Right lung (tissue), 5 donors: ENCODE data around the gene CDH1. TPM values are rescaled to one million over a fixed set of nuclear protein-coding genes. Genes with fewer than 3 reads are reported as not detected.

Source experiments
- DNase-seq, 2 donors: peaks; one replicate each; pipeline ENCODE4 v3.0.0-alpha.2; 2013
- polyA plus RNA-seq, 5 donors: library from polyadenylated mRNA; unstranded; fragments of 120-200 nt; gene quantifications; one replicate each; pipeline versions ENCODE4 v1.2.1 to v1.2.3, GENCODE V29; 2013; ENCODE audit warnings: inconsistent platforms in 1 of 5, low replicate concordance in 1 of 5; ENCODE audit not compliant: insufficient read length in 5 of 5, insufficient read depth in 1 of 5

Gene CDH1
- polyA plus RNA-seq, 5 donors, result 135 to 196 (median 147) TPM

DNA sequence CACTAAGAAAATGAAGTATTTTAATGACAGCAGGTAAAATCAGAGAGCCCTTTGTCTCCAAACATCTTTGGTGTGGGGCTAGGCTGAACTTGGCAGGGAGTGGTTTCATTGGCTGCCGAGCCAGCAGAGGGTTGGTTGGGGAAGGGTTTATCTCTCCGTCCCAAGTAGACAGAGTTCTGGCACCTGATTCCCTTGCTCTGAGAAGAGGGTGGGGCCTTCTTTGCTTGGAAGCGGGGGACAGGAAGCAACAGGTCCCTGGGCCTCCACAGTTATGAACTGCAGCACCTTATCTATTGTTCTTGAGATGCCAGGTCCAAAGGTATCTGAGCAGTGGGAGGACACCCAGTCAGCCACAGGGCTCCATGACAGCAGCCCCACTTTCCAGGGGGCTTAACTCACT, 12.3 kb upstream of the CDH1 start:
- DNase-seq, result no peak

DNA sequence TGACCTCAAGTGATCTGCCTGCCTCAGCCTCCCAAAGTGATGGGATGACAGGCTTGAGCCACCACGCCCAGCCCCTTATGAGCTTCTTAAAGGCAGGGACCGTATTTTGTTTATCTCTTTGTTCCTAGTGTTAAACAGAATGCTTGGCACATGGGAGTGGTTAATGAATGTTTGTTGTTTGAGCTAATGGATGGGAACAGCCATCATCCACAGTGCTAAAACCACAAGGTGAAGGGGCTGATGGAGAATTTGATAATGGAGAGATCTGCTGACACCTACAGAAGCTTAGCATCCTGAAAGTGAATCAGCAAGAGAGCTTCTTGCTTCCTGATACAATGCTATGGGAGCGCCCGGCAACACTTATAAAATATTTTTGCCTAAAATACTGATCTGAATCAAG, 8.6 kb upstream of the CDH1 start:
- no peak for DNase-seq

DNA sequence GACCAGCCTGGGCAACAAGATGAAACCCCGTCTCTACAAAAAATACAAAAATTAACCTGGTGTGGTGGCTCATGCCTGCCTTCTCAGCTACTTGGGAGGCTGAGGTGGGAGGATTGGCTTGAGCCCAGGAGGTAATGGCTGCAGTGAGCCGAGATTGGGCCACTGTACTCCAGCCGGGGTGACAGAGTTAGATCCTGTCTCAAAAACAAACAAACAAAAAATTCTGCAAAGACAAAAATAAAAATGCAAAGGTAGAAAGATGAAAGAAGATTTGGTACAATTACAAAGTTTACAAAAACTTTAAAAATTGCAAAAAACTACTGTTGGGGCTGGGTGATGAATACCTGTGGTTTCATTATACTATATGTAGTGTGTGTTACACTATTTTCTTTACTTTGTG, 5.5 kb upstream of the CDH1 start:
- no peak for DNase-seq

DNA sequence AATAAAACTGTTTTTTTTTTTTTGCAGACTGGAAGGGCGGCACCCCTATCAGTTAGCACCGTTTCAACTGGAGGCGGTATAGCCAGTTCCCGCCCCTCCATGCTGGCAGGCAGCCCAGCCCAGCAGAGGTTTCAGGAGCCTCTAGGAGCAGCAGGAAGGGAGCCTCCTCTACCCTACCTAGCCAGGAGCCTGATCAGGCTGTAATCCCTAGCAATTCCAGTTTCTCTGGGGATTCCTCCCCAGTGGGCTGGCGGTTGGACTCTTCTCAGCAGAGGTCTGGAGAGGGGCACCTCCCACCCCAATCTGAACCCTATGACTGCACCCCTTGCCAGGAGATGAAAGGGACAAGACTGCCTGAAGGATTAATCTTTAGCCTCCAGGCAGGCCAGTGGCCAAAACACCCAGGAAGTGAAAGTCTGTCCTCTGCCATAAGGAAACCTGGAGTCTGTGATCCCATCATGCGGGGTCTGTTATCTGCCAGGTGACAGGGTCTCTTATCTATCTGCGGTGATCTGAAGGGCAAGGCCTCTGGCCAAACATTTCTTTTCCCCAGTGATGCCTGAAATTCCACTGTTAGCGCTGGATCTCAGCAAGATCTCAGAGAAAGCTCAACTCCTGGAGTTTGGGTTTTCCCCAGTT, 4.9 kb upstream of the CDH1 start:
- DNase-seq, result peak; percentile 37 to 46

DNA sequence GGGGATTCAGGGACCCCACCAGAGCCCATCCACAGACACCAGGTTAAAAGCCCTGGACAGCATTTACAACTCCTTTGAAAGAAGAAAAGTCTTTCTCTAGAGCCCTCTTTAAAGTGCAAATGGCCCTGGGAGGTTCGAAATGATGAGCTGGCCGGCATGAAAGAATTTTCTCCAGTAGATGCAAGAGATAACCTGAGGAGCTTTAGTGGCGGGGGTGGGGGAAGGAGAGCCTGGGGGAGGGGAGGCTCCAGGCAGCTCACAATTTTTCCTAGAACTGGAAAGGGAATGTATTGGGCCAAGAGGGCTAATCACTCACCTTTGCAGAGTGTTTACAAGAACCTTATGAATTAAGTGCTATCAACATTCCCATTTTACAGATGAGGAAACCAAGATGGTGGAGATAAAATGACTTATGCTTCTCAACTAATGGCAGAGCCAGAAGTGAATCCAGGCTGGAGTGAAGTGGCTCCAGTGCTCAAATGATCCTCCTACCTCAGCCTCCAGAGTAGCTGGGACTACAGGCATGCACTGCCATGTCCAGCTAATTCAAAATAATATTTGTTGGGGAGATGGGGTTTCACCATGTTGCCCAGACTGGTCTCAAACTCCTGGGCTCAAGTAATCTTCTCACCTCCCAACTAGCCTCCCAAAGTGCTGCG, 4.2 kb upstream of the CDH1 start:
- DNase-seq, result no peak

DNA sequence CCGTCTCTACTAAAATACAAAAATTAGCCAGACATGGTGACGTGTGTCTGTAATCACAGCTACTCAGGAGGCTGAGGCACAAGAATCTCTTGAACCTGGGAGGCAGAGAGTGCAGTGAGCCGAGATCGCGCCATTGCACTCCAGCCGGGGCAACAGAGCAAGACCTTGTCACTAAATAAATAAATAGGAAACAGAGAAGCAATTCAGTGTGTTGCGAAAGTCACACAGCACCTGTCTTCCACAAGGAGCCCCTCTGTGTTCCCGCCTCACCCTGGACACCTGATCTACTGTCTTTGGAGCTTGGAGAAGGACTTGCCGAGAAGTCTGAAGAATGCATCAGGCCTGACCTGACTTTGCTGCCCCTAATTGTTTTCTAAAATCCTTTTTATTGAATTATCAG, 3.5 kb upstream of the CDH1 start:
- no peak for DNase-seq

DNA sequence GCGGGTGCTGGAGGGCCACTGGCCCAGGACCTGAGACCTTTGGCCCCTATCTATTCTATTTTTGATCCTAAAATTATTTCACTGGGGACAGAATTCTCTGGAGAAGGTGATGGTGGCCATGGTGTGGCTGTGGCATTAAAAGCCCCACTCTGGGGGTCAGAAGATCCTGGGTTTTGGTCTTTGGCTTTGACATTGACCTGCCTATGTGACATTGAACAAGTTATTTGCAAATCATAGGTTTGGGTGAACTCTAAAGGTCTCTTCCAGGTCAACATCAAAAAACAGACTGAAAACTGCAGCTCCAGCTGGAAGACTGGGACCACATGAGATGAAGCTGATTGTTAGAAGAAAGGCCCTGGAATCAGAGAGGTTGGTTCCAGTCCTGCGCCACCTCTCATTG, 2.3 kb upstream of the CDH1 start:
- no peak for DNase-seq

DNA sequence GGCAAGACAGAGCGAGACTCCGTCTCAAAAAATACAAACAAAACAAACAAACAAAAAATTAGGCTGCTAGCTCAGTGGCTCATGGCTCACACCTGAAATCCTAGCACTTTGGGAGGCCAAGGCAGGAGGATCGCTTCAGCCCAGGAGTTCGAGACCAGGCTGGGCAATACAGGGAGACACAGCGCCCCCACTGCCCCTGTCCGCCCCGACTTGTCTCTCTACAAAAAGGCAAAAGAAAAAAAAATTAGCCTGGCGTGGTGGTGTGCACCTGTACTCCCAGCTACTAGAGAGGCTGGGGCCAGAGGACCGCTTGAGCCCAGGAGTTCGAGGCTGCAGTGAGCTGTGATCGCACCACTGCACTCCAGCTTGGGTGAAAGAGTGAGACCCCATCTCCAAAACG, 531 bp upstream of the CDH1 start:
- no peak for DNase-seq

DNA sequence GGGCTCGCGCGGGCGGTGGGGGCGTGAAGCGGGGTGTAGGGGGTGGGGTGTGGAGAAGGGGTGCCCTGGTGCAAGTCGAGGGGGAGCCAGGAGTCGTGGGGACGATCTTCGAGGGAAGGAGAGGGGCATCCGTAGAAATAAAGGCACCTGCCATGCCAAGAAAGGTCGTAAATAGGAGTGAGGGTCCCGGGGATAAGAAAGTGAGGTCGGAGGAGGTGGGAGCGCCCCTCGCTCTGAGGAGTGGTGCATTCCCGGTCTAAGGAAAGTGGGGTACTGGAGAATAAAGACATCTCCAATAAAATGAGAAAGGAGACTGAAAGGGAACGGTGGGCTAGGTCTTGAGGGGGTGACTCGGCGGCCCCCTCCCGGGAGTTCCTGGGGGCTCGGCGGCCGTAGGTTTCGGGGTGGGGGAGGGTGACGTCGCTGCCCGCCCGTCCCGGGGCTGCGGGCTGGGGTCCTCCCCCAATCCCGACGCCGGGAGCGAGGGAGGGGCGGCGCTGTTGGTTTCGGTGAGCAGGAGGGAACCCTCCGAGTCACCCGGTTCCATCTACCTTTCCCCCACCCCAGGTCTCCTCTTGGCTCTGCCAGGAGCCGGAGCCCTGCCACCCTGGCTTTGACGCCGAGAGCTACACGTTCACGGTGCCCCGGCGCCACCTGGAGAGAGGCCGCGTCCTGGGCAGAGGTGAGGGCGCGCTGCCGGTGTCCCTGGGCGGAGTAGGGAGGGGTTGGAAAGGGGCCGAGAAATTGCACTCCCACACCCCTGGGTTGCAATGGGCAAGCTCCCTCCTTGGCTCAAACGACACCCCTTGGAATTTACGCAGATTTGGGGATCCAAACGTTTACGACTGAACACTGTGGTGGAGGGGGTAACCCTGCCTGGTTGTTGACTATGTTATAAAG, 888 bp downstream of the CDH1 start:
- DNase-seq, result peak; percentile 22 to 38

DNA sequence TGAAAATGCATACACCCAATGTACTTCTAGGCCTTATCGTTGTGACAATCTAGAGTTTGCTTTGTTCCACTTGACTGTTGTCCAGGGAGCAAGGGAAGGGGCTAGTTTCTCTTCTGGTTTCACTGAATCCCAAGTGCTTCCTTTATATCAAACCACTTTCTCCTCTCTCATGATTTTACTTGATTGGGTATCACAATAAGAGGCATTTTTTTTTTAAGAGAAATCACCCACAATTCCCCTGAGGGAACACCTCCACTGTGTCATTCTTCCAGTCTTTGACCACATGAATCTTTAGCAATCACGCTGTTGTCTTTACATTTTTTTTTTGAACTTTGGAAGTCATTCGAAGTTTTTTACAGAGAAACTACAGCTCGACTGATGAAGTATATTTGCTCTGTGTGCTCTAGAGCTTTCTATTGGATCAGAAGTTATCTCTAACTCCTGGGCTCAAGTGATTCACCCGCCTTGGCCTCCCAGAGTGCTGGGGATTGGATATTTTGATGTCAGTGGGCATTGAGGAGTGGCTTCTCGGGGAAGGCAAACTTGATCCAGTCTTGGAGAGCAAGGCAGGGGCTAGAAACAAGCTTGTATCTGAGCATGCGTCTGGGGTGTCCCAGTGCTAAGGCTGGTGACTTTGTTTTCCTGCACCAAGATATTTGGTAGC, 3.0 kb downstream of the CDH1 start:
- peak in 1 of 2 donors; percentile 20 for DNase-seq

DNA sequence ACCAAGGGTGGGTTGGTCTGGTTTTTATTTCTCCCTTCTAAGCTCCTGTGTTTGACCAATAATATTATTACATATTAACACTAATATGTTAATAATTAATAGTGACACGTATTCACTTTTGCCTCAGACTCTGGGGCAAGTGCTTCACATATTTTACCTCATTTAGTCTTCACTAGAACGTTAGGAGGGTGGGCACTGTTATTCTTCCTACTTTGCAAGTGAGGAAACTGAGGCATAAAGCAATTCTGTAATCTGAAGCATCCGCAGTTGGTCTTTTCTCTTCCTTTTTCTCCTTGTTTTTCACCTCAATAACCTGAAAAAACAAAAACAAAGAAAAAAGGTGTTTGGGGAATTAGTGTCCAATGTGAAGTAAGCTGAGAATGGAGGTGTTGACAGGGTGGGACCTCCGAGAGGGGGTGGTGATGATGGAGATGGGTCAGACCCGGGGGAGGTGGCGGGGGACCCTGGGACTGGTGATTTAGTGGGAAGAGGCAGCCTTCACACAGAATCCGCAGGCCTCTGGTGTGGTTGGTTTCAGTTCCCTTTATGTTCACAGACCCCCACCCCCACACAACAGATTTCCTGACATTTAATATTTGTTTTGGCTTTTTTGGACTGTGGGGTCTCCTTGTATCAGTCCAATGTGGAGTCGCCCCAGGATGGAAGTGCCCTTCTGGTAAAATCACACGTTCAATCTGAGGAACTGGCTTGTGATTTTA, 3.7 kb downstream of the CDH1 start:
- DNase-seq, result no peak

DNA sequence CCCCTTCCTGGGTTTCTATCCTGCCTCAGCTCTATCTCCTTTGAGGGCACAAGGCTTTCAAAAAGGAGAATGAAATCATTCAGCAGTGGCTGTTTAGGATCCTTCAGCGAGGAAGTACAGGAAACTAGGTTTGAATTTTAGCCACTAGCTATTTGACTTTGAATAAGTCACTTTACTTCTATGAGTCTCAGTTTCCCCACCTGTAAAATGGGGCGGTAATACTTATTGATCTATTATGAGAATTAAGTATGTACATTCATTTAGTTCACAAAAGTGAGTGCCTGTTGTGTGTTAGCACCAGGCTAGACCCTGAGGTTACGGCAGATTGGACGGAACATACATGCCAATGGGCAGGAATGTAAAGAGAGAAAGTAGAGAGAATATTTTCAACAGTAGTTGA, 6.6 kb downstream of the CDH1 start:
- DNase-seq, result no peak

DNA sequence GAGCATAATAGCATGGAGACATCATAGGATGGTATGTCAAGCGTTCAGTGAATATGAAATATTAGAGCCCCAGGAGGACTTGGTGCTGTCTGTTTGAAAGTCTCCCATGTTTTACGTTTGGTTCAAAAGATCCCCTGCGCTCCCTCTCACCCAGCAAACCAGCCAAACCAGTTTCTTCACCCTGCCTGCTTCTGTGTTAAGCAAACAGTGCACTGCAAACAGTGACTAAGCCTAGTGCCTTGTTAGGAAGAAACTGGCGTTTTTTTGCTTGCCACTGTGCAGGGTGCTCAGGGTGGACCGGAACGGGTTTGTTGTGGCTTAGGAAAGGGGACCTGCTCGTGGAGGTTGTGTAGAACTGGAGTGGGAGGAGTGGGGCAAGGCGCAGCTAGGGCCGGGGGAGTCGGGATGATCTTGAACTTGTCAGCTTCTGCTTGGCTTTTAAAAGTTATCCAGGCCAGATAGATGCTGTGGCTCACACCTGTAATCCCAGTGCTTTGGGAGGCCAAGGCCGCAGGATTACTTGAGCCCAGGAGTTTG, 7.7 kb downstream of the CDH1 start:
- DNase-seq, result peak; percentile 67

DNA sequence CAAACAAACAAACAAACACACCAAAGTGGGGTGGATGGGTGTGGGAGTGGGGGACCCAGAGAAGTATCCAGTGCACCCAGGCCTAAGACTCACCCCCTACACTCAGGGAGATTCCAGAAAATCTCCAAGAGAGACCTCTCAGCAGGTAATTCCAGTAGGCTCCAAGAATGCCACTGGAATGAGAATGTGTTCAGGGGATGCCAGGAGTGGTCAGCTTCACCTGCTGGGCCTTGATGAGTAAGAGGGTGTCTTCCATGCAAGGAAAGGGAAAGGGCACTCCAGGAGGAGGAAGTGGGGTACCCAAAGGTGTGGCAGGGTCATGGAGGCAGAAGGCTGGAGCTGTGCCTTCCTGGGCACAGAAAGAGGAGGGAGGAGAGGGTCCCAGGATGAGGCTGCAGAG, 9.9 kb downstream of the CDH1 start:
- DNase-seq, result no peak

DNA sequence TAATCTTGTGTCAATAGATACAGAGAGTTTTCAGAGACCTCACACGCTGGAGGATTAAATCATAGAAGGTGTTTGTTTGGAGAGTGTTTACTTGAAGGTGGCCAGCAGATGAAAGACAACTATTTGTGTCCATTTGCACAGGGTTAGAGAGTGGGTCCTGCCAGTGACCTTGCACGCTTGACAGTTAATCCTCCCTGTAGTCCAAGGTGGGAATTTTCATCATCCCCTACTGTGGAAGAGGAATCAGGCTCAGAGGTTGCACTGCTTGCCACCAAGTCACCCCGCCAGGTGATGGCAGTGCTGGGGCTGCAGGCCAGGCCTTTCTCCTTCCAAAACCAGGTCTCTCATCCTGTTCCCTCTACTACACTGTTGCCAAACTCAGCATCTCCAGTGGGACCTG, 12.3 kb downstream of the CDH1 start:
- DNase-seq, result no peak

DNA sequence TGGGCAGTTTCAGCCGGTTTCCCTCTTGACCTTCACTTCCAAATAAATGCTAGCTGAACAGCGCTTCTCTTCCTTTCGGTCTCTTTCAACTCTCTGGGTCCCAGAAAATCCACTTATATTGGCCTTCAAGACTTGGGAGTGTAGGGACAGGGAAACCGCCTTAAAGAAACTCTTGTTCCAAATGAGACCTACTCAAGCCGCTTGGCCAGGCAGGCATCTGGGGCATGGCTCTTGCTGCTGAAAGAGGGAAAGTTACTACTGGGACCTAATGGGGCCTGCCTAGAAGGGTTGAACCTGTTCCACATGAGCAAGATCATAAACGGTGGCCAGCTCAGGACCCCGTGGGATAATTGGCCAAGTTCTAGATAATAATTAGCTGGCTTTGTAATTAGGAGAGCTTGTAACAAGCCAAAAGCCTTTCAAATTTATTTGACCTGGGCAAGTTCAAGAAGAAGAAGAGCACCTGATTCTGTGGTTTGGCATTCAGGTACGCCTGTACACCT, 13.2 kb downstream of the CDH1 start:
- no peak for DNase-seq

DNA sequence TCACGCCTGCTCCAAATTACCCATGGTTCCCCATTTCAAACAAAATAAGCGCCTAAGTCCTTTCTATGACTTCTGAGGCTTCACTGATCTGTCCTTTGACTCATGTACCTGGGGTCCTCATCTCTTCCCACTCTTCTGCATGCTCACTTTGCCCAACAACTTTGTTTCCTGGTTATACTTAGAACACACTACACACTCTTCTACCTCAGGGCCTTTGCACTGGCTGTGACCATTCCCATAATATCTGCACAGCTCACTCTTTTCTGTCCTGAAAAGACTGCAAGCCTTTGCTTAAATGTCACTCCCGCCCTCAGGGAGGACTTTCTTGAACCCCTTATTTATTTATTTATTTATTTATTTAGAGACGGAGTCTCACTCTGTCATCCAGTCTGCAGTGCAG, 14.1 kb downstream of the CDH1 start:
- DNase-seq, result no peak

DNA sequence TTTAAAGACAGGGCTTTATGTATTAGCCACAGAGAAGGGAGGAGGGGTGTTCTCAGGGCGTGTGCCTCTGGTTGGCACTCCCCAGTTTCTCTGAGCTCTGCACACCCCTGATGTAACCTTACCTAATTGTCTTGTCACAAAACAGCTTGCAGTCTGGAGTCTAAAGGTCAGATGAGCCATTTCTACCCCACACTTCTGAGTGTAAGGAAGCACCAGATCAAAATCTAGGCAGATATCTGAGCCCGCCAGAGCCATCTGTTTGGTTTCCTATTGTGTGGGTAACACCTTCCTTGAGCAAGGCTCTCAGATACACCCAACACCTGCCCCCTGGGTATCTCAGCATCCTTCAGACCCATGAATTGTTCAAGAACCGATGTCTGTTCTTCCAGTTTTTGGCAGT, 15.5 kb downstream of the CDH1 start:
- DNase-seq, result no peak

DNA sequence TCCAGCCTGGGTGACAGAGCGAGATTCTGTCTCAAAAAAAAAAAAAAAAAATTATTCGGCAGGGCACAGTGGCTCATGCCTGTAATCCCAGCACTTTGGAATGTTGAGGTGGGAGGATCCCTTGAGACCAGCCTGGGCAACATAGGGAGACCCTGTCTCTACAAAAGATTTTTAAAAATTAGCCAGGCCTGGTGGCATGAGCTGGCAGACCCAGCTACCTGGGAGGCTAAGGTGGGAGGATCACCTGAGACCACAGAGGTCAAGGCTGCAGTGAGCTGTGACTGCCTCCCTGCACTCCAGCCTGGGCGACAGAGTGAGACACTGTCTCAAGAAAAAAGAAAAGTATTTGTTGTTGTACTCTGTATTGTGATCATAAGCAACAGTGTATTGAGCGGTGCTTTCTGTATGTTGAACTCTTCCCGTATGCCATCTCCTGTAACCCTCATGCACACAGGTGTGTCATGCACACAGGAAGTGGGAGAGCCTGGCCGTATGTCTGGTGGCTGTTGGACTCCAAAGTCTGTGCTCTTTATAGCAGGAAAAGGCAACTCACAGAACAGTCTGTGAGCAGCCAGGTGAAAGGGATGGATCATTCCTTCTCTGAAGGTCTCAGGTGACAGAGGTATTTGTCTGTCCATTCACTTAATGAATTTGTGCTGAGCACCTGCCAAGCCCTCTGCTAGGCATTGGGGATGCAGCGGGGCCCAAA, 17.1 kb downstream of the CDH1 start:
- no peak for DNase-seq

DNA sequence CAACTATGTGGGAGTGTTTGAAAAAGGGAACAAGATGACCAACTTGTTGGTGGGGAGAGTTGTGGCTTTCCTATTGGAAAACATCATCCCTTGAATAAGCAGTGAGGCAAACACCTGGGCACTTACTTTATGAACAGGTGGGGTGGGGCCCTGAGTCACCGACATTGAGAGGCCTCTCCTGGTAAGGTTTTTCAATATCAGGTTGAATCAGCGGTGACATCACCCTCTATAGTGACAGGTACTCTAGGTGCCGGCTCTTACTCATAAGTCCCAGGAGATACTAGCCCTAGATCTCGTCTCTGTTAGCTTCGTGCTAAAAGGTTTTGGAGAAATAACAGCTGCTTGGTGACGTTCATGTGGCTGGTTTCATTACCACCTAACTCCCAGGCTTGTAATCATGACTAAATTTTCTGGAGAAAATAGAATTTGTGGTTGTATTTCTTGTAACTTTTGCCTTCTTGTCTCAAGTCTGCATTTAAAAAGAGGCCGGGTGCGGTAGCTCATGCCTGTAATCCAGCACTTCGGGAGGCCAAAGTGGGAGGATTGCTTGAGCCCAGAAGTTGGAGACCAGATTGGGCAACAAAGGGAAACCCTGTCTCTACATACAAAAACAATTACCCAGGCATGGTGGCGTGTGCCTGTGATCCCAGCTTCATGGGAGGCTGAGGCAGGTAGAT, 19.3 kb downstream of the CDH1 start:
- no peak for DNase-seq
